Endothelial cell of umbilical vein (primary cell): Measurements from ENCODE around the gene FSTL1. TPM values are rescaled to one million over a fixed set of nuclear protein-coding genes. Genes with fewer than 3 reads are reported as not detected.

Experiments
- BruUV-seq: library from RNA; stranded (reverse); fragments of 400-500 nt; replicated peaks from 2 replicates; lab custom pipeline; 2021; lab: Mats Ljungman, UMichigan
- CTCF ChIA-PET: fragments of 300-600, 350-600 bp; sonication (Branson Sonifier 250); formaldehyde crosslinking; loops from one replicate; lab custom pipeline; 2021; ENCODE audit warnings: antibody characterized with exemption, inconsistent platforms; lab: Charles Lee
- POLR2A ChIA-PET: fragments of 300-600, 350-600 bp; sonication (Branson Sonifier 250); formaldehyde crosslinking; loops from one replicate; lab custom pipeline; 2021; ENCODE audit warnings: antibody characterized with exemption, inconsistent platforms; lab: Charles Lee
- DNase-seq: peaks from one replicate; pipeline ENCODE4 v3.0.0-alpha.2; 2011; ENCODE audit warnings: low read depth, low spot score
- FAIRE-seq: peaks from 2 replicates; lab custom pipeline; 2011; peaks lifted over from hg19 to GRCh38; lab: Jason Lieb, UNC
- H2AFZ ChIP-seq: 2 replicates; pipeline ENCODE4 v1.6.0; 2012; ENCODE audit warnings: low read depth, low read length, control low read depth, inconsistent platforms
- H3K27ac ChIP-seq: 2 replicates; pipeline ENCODE4 v1.5.1; 2011; ENCODE audit warnings: low read depth, mild to moderate bottlenecking, control low read depth, low read length, moderate library complexity; ENCODE audit not compliant: insufficient read depth
- H3K27me3 ChIP-seq, 2 experiments: 2 replicates each; pipeline versions ENCODE4 v1.6.0 to v1.6.1; 2011; ENCODE audit warnings: low read length in 2 of 2, mixed read lengths in 1 of 2; ENCODE audit not compliant: control insufficient read depth in 2 of 2, insufficient read depth in 2 of 2
- H3K36me3 ChIP-seq, 2 experiments: 2 replicates in 1 of 2; 3 replicates in 1 of 2; pipeline ENCODE4 v1.5.1; 2011; ENCODE audit warnings: low read length in 2 of 2, mild to moderate bottlenecking in 1 of 2, moderate library complexity in 1 of 2; ENCODE audit not compliant: control insufficient read depth in 2 of 2, insufficient read depth in 2 of 2; ENCODE audit errors: extremely low read depth in 1 of 2
- H3K4me1 ChIP-seq: 3 replicates; pipeline ENCODE4 v1.5.1; 2011; ENCODE audit warnings: mild to moderate bottlenecking, low read length; ENCODE audit not compliant: control insufficient read depth, insufficient read depth; ENCODE audit errors: extremely low read depth
- H3K4me2 ChIP-seq: 2 replicates; pipeline ENCODE4 v1.6.1; 2011; ENCODE audit warnings: low read length, control low read depth, mixed read lengths; ENCODE audit not compliant: insufficient read depth
- H3K4me3 ChIP-seq, 3 experiments: fragments of 200-600 bp in 1 of 3; sonication (generic), shearing (Covaris generic) in 1 of 3; replicated peaks in 1 of 3; 2 replicates each; pipeline ENCODE4 v1.5.1; 2011 to 2016; ENCODE audit warnings: control low read depth in 3 of 3, low read length in 3 of 3, mild to moderate bottlenecking in 2 of 3, inconsistent platforms in 1 of 3, low read depth in 1 of 3, moderate library complexity in 1 of 3; ENCODE audit not compliant: insufficient read depth in 1 of 3
- H3K79me2 ChIP-seq: 2 replicates; pipeline ENCODE4 v1.6.0; 2012; ENCODE audit warnings: low read length, inconsistent platforms; ENCODE audit not compliant: control insufficient read depth, insufficient read depth
- H3K9ac ChIP-seq: replicated peaks from 2 replicates; pipeline ENCODE3; 2011; ENCODE audit warnings: low read length, control low read depth; ENCODE audit not compliant: insufficient read depth; ENCODE audit errors: extremely low read depth
- H3K9me1 ChIP-seq: replicated peaks from 3 replicates; pipeline ENCODE4 v1.6.0; 2011; ENCODE audit warnings: mild to moderate bottlenecking, low read length; ENCODE audit not compliant: control insufficient read depth, insufficient read depth; ENCODE audit errors: extremely low read depth
- H3K9me3 ChIP-seq: replicated peaks from 2 replicates; pipeline ENCODE4 v1.5.1; 2012; ENCODE audit warnings: low read length, inconsistent platforms; ENCODE audit not compliant: control insufficient read depth, insufficient read depth
- H4K20me1 ChIP-seq: replicated peaks from 2 replicates; pipeline ENCODE3; 2011; ENCODE audit warnings: mild to moderate bottlenecking, low read length; ENCODE audit not compliant: control insufficient read depth, insufficient read depth; ENCODE audit errors: extremely low read depth
- EZH2 ChIP-seq: IDR thresholded peaks from 2 replicates; pipeline ENCODE4 v1.6.1; 2012; ENCODE audit warnings: borderline replicate concordance, low read depth, mild to moderate bottlenecking, moderate library complexity, low read length, inconsistent platforms; ENCODE audit not compliant: severe bottlenecking
- FOS ChIP-seq: IDR thresholded peaks from 2 replicates; pipeline ENCODE4 v1.6.1; 2011; ENCODE audit warnings: mild to moderate bottlenecking, low read length, moderate library complexity, borderline replicate concordance; ENCODE audit not compliant: insufficient read depth
- GATA2 ChIP-seq: IDR thresholded peaks from 2 replicates; pipeline ENCODE4 v1.7.0; 2011; ENCODE audit warnings: low read depth, mild to moderate bottlenecking, moderate library complexity, mixed read lengths, low read length; ENCODE audit not compliant: insufficient read length, insufficient read depth
- JUN ChIP-seq: IDR thresholded peaks from 2 replicates; pipeline ENCODE4 v1.6.1; 2011; ENCODE audit warnings: borderline replicate concordance, low read depth; ENCODE audit not compliant: insufficient read length, insufficient read depth
- MYC ChIP-seq: IDR thresholded peaks from one replicate; pipeline ENCODE4 v1.6.1; 2011; ENCODE audit warnings: mild to moderate bottlenecking, low read depth, low read length
- POLR2A ChIP-seq: IDR thresholded peaks from 2 replicates; pipeline ENCODE4 v1.6.1; 2012; ENCODE audit warnings: low read depth, mild to moderate bottlenecking, control low read depth, low read length
- POLR2AphosphoS5 ChIP-seq: IDR thresholded peaks from 2 replicates; pipeline ENCODE4 v1.6.1; 2012; ENCODE audit warnings: low read depth, mild to moderate bottlenecking, control low read depth, low read length, moderate library complexity; ENCODE audit not compliant: insufficient read depth
- dilution Hi-C: fragments of 300-500 bp; cut with MboI; formaldehyde crosslinking; loops from one replicate; pipeline ENCODE4 v1.15.0; 2019; ENCODE audit warnings: low sequenced_read_pairs; ENCODE audit not compliant: extremely low pct_ligation_motif_present
- intact Hi-C: fragments of 100-400 bp; cut with micrococcal nuclease; formaldehyde crosslinking; loops from one replicate; pipeline ENCODE4 v1.10.0; 2022
- polyA plus RNA-seq, 4 experiments: library from polyadenylated mRNA; depleted of rRNA in 3 of 4; stranded (reverse) in 3 of 4; unstranded in 1 of 4; fragments of >200 nt; gene quantifications; 2 replicates each; pipeline versions ENCODE4 v1.2.1 to v1.2.3, GENCODE V29; 2011 to 2012; ENCODE audit warnings: missing spikeins in 1 of 4
- total RNA-seq: library from RNA; stranded (reverse); gene quantifications from 2 replicates; pipeline ENCODE4 v1.2.3, GENCODE V29; 2021
- TF ChIP-seq, protein P1 (sequence below): IDR thresholded peaks from 2 replicates; pipeline ENCODE4 v1.6.1; 2011; ENCODE audit not compliant: insufficient read depth, insufficient read length
- TF ChIP-seq, protein P2 (sequence below), 2 donors: IDR thresholded peaks; 1 replicate in 1 of 2; 2 replicates in 1 of 2; pipeline ENCODE4 v1.5.1; 2011; ENCODE audit warnings: low read length in 2 of 2, mild to moderate bottlenecking in 2 of 2, moderate library complexity in 2 of 2, control low read depth in 1 of 2, inconsistent platforms in 1 of 2, low read depth in 1 of 2; ENCODE audit not compliant: insufficient read depth in 1 of 2; ENCODE audit errors: extremely low read depth in 1 of 2

FSTL1 gene
- total and polyA plus RNA-seq, 2 donors (not counting 3 experiments of a cell fraction or from before 2014, with no cell fraction given), result 235 to 562 TPM

DNA sequence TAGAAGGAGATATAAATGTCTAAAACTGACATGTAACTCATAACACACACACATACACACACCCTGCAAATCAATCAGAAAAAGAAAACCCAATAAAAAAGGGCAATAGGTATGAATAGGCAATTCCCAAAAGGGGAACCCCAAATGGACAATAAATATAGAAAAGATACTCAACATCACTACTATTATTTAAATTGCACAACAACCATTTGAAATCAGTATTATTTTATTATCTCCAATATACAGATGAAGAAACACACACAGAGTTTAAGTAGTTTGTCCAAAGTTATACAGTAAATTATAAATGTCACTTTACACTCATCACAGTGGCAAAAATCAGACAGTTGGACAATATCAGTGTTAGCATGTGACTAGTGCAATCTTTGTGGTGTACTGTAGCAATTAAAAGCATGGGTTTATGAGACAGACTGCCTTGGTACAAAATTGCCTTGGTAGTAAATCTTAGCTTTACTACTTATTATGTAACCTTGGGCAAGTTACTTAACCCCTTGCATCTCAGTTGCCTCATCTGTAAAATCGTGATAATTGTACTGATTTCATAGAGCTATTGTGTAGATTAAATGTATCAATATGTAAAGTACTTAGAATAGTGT lies 3.4 kb upstream of the FSTL1 start:
- no peak overlapping the region for H3K9ac ChIP-seq
- peaks cover 15% of the 10 kb centered on the region for H3K79me2 ChIP-seq
- H3K9me3 ChIP-seq, result no peaks in the 10 kb centered on the region
- DNase-seq, result no peak
- no peak for FAIRE-seq
- H3K9me1 ChIP-seq, result no peaks in the 10 kb centered on the region
- ChIA-PET CTCF (interaction anchor here (1.1 to 1.6 kb wide), 4 partner anchors 8 to 52 kb away, joined by 3 to 5 read pairs (median 4); no protein-coding TSS in a partner anchor), POLR2A (no interaction called here)
- H3K4me3 ChIP-seq, result no peak overlapping the region
- dilution Hi-C loops, result no loop called here
- H4K20me1 ChIP-seq, result no peaks in the 10 kb centered on the region
- TF ChIP-seq JUN (no peak), POLR2AphosphoS5 (no peak), EZH2 (no peak), GATA2 (no peak), FOS (no peak), MYC (no peak), POLR2A (no peak)
- TF ChIP-seq, protein P1, sequence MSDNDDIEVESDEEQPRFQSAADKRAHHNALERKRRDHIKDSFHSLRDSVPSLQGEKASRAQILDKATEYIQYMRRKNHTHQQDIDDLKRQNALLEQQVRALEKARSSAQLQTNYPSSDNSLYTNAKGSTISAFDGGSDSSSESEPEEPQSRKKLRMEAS, result no peak
- TF ChIP-seq, protein P2, sequence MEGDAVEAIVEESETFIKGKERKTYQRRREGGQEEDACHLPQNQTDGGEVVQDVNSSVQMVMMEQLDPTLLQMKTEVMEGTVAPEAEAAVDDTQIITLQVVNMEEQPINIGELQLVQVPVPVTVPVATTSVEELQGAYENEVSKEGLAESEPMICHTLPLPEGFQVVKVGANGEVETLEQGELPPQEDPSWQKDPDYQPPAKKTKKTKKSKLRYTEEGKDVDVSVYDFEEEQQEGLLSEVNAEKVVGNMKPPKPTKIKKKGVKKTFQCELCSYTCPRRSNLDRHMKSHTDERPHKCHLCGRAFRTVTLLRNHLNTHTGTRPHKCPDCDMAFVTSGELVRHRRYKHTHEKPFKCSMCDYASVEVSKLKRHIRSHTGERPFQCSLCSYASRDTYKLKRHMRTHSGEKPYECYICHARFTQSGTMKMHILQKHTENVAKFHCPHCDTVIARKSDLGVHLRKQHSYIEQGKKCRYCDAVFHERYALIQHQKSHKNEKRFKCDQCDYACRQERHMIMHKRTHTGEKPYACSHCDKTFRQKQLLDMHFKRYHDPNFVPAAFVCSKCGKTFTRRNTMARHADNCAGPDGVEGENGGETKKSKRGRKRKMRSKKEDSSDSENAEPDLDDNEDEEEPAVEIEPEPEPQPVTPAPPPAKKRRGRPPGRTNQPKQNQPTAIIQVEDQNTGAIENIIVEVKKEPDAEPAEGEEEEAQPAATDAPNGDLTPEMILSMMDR (IDR thresholded peaks at IDR 0.05; ENCODE audit: extremely low read depth in 1 of 2, insufficient read depth in 1 of 2, low read depth in 1 of 2, low read length in 2 of 2), result no peak
- H3K4me1 ChIP-seq, result peaks cover 2% of the 10 kb centered on the region
- H3K27ac ChIP-seq, result no peak overlapping the region
- no TSS peak for BruUV-seq
- H3K36me3 ChIP-seq, result no peaks in the 10 kb centered on the region
- intact Hi-C loops, result no loop called here
- H2AFZ ChIP-seq, result no peak overlapping the region
- no peak overlapping the region for H3K4me2 ChIP-seq
- H3K27me3 ChIP-seq, result no peaks in the 10 kb centered on the region
